Heart left ventricle (tissue), 13 donors: Measurements from ENCODE around the gene SLC25A26.

ENCODE experiments used
- POLR2A ChIP-seq, 2 donors: fragments of 450-650 bp; IDR thresholded peaks; one replicate each; pipeline ENCODE4 v1.6.1; 2017; ENCODE audit warnings: antibody characterized with exemption in 2 of 2, mild to moderate bottlenecking in 2 of 2, moderate library complexity in 2 of 2
- TF ChIP-seq, protein P1 (sequence below), 12 donors: fragments of 200-600 bp; sonication (generic) in 4 of 12; IDR thresholded peaks; one replicate each; pipeline versions ENCODE4 v1.5.0 to v1.8.0; 2018 to 2022; ENCODE audit warnings: antibody characterized with exemption in 12 of 12, mild to moderate bottlenecking in 5 of 12
- donor health status: ischemic (EF 13 %, LVEDD 7.1; RV severe dilation, severe dysfunction).
- donor health status: DM: no; HTN: yes; CAD: no.
- donor health status: DM: no; HTN: no; CAD: no.
- donor health status: ischemic (EF 25% LVEDD 6.9; RV normal size, moderate dysfunction).
- donor health status: ischemic (EF 25% LVEDD 5.7; RV mildly dilated, moderate dysfunction).
- donor health status: ischemic (EF 35%, LVEDD 5.7; RV mildly dilated, moderate dysfunction).
- donor health status: nonischemic (EF 11% LVEDD 7.7; RV severe dilation, severe dysfunction).
- donor health status: DM: yes; HTN: yes; CAD: no.
- donor health status: PGD.
- donor health status: ischemic (EF 29% LVEDD 5.4; RV normal size, mild dysfunction).
- donor health status: nonischemic (EF 23%, LVEDD 6.1; RV moderate dilation, normal function).

DNA sequence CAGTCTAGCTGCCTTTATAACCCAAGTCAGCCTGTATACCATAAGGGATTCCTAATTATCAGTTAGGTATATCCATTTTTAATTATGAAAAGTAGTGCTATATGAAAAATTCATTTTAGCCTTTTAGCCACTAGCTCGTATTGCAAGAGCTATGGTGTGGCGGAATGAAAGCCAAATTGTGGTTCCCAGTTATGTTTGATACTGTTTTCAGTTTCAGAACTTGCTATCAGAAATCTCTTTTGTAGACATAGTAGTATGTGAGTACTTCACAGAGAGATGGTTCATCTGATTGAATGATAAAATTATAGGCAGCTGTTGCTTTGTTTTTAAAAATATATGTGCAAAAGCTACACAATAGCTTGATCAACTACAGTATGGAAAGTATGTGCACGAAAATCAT, 134.6 kb downstream of the SLC25A26 start:
- TF ChIP-seq, protein P1, sequence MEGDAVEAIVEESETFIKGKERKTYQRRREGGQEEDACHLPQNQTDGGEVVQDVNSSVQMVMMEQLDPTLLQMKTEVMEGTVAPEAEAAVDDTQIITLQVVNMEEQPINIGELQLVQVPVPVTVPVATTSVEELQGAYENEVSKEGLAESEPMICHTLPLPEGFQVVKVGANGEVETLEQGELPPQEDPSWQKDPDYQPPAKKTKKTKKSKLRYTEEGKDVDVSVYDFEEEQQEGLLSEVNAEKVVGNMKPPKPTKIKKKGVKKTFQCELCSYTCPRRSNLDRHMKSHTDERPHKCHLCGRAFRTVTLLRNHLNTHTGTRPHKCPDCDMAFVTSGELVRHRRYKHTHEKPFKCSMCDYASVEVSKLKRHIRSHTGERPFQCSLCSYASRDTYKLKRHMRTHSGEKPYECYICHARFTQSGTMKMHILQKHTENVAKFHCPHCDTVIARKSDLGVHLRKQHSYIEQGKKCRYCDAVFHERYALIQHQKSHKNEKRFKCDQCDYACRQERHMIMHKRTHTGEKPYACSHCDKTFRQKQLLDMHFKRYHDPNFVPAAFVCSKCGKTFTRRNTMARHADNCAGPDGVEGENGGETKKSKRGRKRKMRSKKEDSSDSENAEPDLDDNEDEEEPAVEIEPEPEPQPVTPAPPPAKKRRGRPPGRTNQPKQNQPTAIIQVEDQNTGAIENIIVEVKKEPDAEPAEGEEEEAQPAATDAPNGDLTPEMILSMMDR (IDR thresholded peaks at IDR 0.05) = no peak
- no peak for TF ChIP-seq POLR2A (IDR thresholded peaks at IDR 0.05)
